Muscle layer of duodenum (tissue), 2 donors: ENCODE data around the gene TCEA3.

Source experiments
- H3K27ac ChIP-seq: one replicate; pipeline ENCODE4 v1.7.0; 2013; ENCODE audit warnings: mild to moderate bottlenecking, low read length
- H3K27me3 ChIP-seq: one replicate; pipeline ENCODE4 v1.7.0; 2013; ENCODE audit warnings: low read depth, mild to moderate bottlenecking, control low read depth, low read length
- H3K36me3 ChIP-seq, 2 donors: one replicate each; pipeline ENCODE4 v1.7.0; 2013; ENCODE audit warnings: low read length in 2 of 2, control low read depth in 1 of 2, mild to moderate bottlenecking in 1 of 2; ENCODE audit not compliant: insufficient read depth in 2 of 2, control insufficient read depth in 1 of 2
- H3K4me1 ChIP-seq, 2 donors: one replicate each; pipeline ENCODE4 v1.7.0; 2013; ENCODE audit warnings: low read length in 2 of 2, mild to moderate bottlenecking in 2 of 2, control low read depth in 1 of 2, moderate library complexity in 1 of 2; ENCODE audit not compliant: insufficient read depth in 2 of 2, control insufficient read depth in 1 of 2
- H3K4me3 ChIP-seq, 2 donors: one replicate each; pipeline ENCODE4 v1.7.0; 2013; ENCODE audit warnings: low read length in 2 of 2, low read depth in 1 of 2, mild to moderate bottlenecking in 1 of 2
- H3K9me3 ChIP-seq, 2 donors: one replicate each; pipeline ENCODE4 v1.7.0; 2013; ENCODE audit warnings: low read length in 2 of 2, control low read depth in 1 of 2, mild to moderate bottlenecking in 1 of 2; ENCODE audit not compliant: control insufficient read depth in 1 of 2
- donor health status: healthy.

Gene TCEA3

DNA sequence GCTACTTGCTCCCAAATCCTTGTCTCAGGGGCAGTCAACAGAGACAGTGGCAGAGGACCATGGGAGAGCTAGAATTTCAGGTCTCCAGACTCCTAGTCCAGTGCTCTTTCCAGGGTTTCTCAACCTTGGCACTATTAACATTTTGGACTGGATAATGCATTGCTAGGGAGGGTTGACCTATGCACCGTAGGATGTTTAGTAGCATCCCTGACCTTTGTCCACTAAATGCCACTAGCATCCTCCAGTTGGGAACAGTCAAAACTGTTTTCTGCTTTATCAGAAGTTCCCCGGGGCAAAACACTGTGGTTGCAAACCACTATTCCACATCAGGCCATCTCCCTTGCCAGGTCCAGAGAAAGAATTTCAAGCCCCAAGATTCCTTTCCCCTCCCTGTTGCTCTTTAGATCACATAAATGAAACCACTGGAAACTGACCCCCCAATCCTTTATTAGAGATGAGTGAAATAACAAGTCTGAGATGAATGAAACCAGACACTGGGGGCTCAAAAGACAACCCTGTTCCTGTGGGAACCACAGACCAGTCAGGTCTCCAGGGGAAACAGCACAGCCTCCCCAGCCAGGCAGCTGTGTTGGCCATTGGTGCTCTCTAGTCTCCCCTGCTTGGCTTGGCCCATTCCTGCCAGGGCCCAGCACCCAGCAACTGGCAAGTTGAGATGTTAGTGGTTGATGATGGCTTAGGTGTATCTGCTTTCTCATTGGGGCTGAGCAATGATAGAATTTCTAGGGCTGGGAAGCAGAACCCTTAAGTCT, 3.8 kb upstream of the TCEA3 start:
- Histone ChIP-seq H3K9me3 (no peaks in the 10 kb centered on the region), H3K36me3 (peaks cover 11 to 53% of the 10 kb centered on the region in 2 donors), H3K27ac (no peak overlapping the region), H3K4me3 (no peak overlapping the region), H3K27me3 (no peaks in the 10 kb centered on the region), H3K4me1 (peaks cover 2 to 10% of the 10 kb centered on the region in 2 donors)

DNA sequence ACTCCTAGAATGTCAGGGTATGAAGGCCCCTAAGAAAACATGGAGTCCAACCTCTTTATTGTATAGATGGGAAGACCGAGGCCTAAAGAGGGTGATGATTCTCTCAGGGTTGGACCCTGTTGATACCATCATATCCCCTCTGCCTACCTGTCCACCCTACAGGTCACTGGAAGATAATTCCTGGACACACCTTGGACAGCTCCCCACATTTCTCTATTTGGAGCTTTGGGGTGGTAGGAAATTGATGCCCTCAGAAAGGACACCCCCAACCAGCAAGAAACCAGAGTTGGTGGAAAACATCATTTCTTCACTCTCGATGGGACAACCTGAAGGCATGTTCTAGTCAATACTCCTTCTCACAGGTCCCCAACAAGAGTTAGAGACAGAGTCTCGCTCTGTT, 3.0 kb upstream of the TCEA3 start:
- H3K4me1 ChIP-seq, result peaks cover 9 to 18% of the 10 kb centered on the region in 2 donors
- H3K4me3 ChIP-seq, result no peak overlapping the region
- H3K27ac ChIP-seq, result no peak overlapping the region
- H3K27me3 ChIP-seq, result no peaks in the 10 kb centered on the region
- H3K9me3 ChIP-seq, result no peaks in the 10 kb centered on the region
- peaks cover 8 to 46% of the 10 kb centered on the region in 2 donors for H3K36me3 ChIP-seq

DNA sequence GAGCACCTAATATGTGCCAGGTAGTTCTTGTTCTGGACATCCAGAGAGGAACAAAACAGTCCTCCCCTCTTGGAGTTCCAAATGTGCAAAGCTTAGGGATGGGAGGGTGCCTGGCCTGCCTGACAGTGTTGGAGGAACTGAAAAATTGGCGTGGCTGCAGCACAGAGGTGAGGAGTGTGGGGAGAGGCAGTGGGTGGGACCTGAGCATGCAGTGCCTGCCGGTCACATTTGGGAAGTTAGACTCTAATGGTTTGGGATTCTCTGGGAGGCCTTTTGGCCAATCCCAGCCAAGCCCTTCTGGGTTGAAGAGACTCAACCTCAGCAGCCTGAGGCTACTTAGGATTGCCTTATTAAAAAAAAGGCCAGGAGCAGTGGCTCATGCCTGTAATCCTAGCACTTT, 2.3 kb upstream of the TCEA3 start:
- H3K4me3 ChIP-seq, result no peak overlapping the region

DNA sequence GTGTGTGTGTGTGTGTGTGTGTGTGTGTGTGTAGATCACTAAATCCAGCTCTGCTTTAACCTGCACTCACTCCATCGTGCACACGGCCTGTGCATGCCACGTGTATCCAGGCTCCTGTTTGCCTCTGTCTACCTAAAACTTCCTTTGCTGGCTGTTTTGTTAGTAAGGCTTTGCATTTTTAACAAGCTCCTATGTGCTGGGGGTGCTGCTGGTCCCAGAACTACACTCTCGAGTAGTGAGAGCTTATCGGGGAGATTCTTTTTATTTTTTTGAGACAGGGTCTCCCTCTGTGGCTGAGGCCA, 596 bp upstream of the TCEA3 start:
- H3K36me3 ChIP-seq, result peaks cover 6 to 24% of the 10 kb centered on the region in 2 donors
- no peaks in the 10 kb centered on the region for H3K9me3 ChIP-seq
- no peaks in the 10 kb centered on the region for H3K27me3 ChIP-seq
- H3K27ac ChIP-seq, result no peak overlapping the region
- peaks cover 18 to 27% of the 10 kb centered on the region in 2 donors for H3K4me1 ChIP-seq
- peak overlapping the region; percentile 37 to 95 for H3K4me3 ChIP-seq

More for the DNA sequence above, 2.3 kb upstream of the TCEA3 start:
- Histone ChIP-seq H3K4me1 (peaks cover 17 to 25% of the 10 kb centered on the region in 2 donors), H3K9me3 (no peaks in the 10 kb centered on the region), H3K27me3 (no peaks in the 10 kb centered on the region), H3K36me3 (peaks cover 6 to 40% of the 10 kb centered on the region in 2 donors), H3K27ac (no peak overlapping the region)

DNA sequence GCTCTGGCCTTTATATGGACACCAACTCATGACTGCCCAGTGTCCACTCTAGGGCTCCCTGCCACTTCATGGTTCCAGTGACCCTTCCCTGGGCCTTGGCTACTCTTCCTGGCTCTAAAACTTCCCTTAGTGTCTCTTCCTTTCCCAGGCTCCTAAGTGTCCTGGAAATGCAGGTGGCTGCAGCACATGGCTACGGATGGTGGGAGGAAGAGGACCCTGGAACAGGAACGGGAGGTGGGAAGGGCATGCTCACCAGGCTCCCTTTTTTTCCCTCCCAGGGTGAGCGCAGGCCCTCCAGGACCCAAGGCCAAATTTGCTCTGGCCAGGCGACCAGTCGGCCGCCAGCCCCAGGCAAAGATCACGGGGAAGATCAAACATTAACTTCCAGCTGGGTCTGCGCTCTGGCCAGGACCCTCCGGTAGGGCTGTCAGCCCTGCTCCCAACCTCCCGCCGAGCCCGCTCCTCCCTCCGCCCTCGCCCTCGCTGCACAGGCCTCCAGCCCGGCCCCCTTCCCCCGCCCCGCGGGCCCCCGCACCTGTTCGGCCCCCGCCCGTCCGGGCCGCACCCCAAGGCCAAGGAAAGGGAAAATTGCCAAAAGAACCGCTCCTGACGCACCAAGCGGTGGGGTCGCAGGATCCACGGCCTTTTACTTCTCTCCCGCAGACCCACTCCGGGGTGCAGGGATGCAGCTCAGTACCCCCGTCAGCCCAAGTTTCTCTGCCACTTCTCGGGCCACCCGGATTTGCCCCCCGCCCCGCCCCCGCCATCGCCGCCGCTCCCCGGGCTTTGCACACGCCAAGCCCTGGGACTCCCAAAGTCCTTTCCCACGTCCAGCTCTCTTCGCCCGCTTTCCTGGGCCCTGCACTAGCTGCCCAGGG, 894 bp downstream of the TCEA3 start:
- Histone ChIP-seq H3K4me1 (peaks cover 18 to 27% of the 10 kb centered on the region in 2 donors), H3K27me3 (no peaks in the 10 kb centered on the region), H3K9me3 (no peaks in the 10 kb centered on the region), H3K4me3 (peak overlapping the region; percentile 71 to 95), H3K36me3 (peaks cover 0 to 11% of the 10 kb centered on the region in 2 donors), H3K27ac (peak overlapping the region; percentile 90)

DNA sequence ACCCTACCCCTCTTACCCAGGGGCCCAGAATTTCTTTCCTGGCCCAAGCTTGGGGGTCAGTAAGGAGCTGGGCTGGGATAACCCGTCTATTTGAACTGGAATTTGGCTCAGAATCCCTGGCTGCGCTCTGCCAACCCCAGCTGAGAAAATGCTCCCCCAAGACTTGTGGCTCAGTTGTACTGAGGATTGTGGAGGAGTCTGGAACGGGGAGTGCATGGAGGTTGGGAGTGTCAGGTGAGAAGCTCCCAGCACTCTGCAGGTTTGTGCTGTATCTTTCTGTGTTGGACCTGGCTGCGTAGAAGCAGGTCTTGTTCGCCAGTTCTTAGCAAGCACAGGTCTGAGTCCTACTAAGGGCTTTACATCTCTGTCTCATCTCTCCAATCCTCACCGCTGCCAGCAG, 1.6 kb downstream of the TCEA3 start:
- Histone ChIP-seq H3K4me1 (peaks cover 18 to 27% of the 10 kb centered on the region in 2 donors), H3K4me3 (peak overlapping the region; percentile 71 to 95), H3K27ac (peak overlapping the region; percentile 90)

DNA sequence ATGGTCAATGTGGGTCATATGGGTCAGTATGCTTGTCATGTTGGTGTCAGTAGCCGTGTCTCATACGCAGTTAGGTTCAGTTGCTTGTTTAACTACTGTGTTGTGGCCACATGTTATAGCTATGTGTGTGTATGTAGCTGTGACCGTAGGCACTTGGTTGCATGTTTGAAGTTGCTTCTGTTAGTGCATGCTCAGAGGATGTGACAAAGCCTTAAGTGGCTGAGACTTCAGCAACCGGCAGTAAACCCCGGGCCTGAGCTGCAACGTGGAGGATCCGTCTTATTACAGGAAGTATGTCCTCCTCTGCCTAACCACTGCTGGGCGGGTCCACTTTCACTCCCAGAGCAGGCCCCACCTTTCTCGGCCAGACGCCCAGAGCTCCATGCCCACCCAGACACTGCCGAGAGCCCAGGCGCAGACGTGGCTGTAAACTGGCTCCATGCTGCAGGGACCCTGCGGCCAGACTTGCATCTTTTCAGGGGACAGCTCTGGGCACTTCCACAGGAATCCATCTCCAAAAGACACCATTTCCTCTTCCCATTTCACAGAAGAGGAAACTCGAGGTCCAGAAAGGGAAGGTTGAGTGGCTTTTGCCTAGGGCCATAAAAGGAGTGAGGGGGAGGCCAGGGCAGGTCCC, 2.2 kb downstream of the TCEA3 start:
- Histone ChIP-seq H3K27me3 (no peaks in the 10 kb centered on the region), H3K4me3 (peak overlapping the region; percentile 21 to 71), H3K27ac (peak overlapping the region; percentile 90), H3K36me3 (peaks cover 2 to 3% of the 10 kb centered on the region in 2 donors), H3K4me1 (peaks cover 18 to 27% of the 10 kb centered on the region in 2 donors), H3K9me3 (no peaks in the 10 kb centered on the region)

More for the DNA sequence above, 1.6 kb downstream of the TCEA3 start:
- Histone ChIP-seq H3K9me3 (no peaks in the 10 kb centered on the region), H3K27me3 (no peaks in the 10 kb centered on the region), H3K36me3 (peaks cover 0 to 5% of the 10 kb centered on the region in 2 donors)

DNA sequence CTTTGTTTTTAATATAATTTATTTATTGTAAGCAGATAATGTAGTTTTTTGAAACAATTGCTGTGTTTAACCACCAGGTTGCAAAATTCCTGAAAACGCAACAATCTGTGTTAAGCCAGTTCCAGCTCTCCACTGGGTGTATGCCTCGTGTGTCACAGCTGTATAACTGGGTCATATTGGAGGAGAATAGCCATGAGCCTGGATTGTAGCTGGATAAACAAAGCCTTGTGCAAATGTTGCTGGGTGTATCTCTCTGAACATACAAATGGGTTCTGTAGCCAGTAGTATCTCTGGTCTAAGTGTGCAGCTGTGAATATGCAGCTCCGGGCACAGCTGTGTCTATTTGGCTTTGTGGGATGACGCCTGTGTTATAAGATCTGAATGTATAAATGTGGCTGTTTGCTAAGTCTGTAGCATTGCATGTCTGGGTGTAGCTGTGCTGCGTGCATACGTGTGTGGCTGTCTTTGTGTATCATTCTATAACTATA, 2.8 kb downstream of the TCEA3 start:
- Histone ChIP-seq H3K9me3 (no peaks in the 10 kb centered on the region), H3K4me1 (peaks cover 18 to 27% of the 10 kb centered on the region in 2 donors), H3K4me3 (peak overlapping the region; percentile 21 to 71), H3K27me3 (no peaks in the 10 kb centered on the region), H3K27ac (peak overlapping the region; percentile 90), H3K36me3 (peaks cover 8% of the 10 kb centered on the region in 2 donors)

DNA sequence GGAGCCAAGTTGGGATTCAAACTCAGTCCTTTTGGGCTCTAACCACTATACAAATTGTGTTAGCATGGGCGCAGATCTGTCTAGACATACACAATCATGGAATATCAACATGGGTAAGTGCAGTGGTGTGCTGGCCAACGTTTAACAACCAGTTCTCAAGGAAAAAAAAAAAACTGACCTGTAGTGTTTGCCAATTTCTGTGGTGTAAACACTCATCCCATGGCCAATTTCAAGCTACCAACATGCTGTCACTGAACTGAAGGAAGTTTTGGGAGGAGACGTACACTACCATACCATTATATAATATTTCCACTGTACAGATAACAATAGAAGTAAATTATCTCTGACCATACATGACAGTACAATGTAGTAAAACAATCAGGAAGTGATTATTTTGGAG, 3.2 kb downstream of the TCEA3 start:
- peaks cover 18 to 27% of the 10 kb centered on the region in 2 donors for H3K4me1 ChIP-seq

DNA sequence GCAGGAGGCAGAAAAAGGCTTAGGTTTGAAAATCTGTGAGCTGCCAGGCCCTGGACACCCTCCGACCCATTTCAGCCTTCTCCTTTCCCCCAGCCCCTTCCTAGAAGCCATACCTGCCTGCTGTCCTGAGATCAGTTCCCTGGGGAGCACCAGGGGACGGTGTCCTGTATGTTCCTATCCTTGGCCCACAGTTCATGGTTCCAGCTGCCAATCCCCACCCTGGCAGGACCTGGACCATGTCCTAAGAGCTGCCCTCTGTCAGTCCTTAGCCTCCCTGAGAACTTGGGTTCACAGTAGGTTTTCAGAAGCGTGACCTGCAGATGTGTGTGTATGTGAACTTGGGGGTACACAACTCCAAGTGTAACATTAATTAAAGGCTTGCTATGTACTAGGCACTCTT, 3.8 kb downstream of the TCEA3 start:
- no peak overlapping the region for H3K27ac ChIP-seq
- H3K9me3 ChIP-seq, result no peaks in the 10 kb centered on the region
- peaks cover 18 to 27% of the 10 kb centered on the region in 2 donors for H3K4me1 ChIP-seq
- peaks cover 9 to 12% of the 10 kb centered on the region in 2 donors for H3K36me3 ChIP-seq
- no peaks in the 10 kb centered on the region for H3K27me3 ChIP-seq
- H3K4me3 ChIP-seq, result no peak overlapping the region

More for the DNA sequence above, 3.2 kb downstream of the TCEA3 start:
- H3K4me3 ChIP-seq, result no peak overlapping the region
- H3K36me3 ChIP-seq, result peaks cover 9 to 12% of the 10 kb centered on the region in 2 donors
- no peak overlapping the region for H3K27ac ChIP-seq
- H3K27me3 ChIP-seq, result no peaks in the 10 kb centered on the region
- no peaks in the 10 kb centered on the region for H3K9me3 ChIP-seq

DNA sequence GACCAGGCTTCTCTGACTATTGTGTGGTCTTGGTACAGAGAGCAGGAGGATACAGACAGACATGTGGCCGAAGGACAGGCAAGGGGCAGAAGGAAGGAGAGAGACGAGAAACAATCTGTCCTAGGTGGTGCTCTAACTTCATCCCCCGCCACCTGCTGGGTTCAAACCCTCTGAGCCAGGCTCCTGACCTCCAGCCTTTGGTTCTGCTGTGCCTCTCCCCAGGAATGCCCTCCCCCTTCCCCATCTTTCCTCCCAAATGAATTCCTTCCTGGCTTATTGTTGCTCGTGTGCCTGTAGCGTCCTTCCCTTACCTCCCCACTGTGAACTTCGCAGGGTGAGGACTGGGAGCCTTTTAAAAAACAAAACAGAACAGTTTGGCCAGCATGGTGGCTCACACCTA, 5.4 kb downstream of the TCEA3 start:
- Histone ChIP-seq H3K27ac (no peak overlapping the region), H3K4me3 (no peak overlapping the region), H3K9me3 (no peaks in the 10 kb centered on the region), H3K27me3 (no peaks in the 10 kb centered on the region), H3K4me1 (peaks cover 18 to 23% of the 10 kb centered on the region in 2 donors), H3K36me3 (peaks cover 16 to 19% of the 10 kb centered on the region in 2 donors)
